Measurements from ENCODE around the gene CHL1.

Gene CHL1

GRCh38 chr3:385151-385550 is 188.6 kb downstream of the CHL1 start:
- no peak for DNase-seq
- no peak for TF ChIP-seq CTCF (IDR thresholded peaks at IDR 0.05)
- no peak overlapping the region for H3K4me3 ChIP-seq
- no peaks in the 10 kb centered on the region for H3K27me3 ChIP-seq
- no peaks in the 10 kb centered on the region for H3K36me3 ChIP-seq
- H3K27ac ChIP-seq: no peak overlapping the region
- H3K9me3 ChIP-seq: no peaks in the 10 kb centered on the region
- intact Hi-C loops (cut with DNase I; ENCODE audit: low total_unique reads): no loop called here
- no peaks in the 10 kb centered on the region for H3K4me1 ChIP-seq

DNA sequence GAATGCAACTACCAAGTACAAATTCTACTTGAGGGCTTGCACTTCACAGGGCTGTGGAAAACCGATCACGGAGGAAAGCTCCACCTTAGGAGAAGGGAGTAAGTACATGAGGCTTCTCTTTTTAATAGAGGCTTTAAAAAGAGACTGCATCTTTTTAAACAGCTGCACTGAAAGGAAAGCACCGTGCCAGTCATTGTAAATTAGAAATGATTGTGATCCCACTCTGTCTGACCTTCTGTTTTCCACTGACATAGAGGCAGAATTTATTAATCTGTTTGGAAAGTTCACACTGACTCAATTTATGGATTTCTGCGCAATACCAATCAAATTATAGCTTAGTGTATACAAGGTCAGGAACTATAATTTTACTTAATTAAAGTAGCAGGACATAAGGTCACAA is 198.2 kb downstream of the CHL1 start:
- DNase-seq: no peak
- intact Hi-C loops (cut with DNase I; ENCODE audit: low total_unique reads): no loop called here
- no peaks in the 10 kb centered on the region for H3K36me3 ChIP-seq
- H3K27ac ChIP-seq: no peak overlapping the region
- no peak overlapping the region for H3K4me3 ChIP-seq
- no peak for TF ChIP-seq CTCF (IDR thresholded peaks at IDR 0.05)
- H3K9me3 ChIP-seq: no peaks in the 10 kb centered on the region
- no peaks in the 10 kb centered on the region for H3K4me1 ChIP-seq
- H3K27me3 ChIP-seq: no peaks in the 10 kb centered on the region

DNA sequence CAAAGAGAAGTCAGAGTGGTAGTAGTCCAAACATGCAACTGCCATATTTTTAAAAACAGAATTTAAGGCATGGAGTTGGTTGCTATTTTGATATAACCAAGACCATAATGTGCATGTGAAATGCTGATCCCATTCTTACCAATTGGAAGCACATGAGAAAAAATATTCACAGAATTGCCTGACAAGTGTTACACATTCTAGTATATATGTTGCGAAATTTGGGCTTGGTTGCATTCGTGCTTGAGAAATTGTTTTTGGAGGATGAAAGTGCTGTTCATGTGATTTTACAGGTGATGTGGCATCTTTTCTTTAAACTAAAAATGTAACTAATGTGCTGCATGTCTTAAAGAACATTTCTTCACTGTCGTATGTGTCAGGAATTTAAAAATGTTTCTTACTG is 199.7 kb downstream of the CHL1 start:
- intact Hi-C loops (cut with DNase I; ENCODE audit: low total_unique reads): no loop called here
- Histone ChIP-seq H3K4me1 (no peaks in the 10 kb centered on the region), H3K4me3 (no peak overlapping the region), H3K36me3 (no peaks in the 10 kb centered on the region), H3K27me3 (no peaks in the 10 kb centered on the region), H3K9me3 (no peaks in the 10 kb centered on the region), H3K27ac (no peak overlapping the region)
- no peak for DNase-seq
- no peak for TF ChIP-seq CTCF (IDR thresholded peaks at IDR 0.05)

- intact Hi-C loops (cut with DNase I; ENCODE audit: low total_unique reads): no loop called here
- no peak for TF ChIP-seq CTCF (IDR thresholded peaks at IDR 0.05)
Observed at GRCh38 chr3:399647-400046, 203.1 kb downstream of the CHL1 start.

GRCh38 chr3:403826-404225 is 207.3 kb downstream of the CHL1 start:
- H3K4me1 ChIP-seq: no peaks in the 10 kb centered on the region
- H3K4me3 ChIP-seq: no peak overlapping the region
- no peak for TF ChIP-seq CTCF (IDR thresholded peaks at IDR 0.05)
- no peaks in the 10 kb centered on the region for H3K36me3 ChIP-seq
- no peaks in the 10 kb centered on the region for H3K27me3 ChIP-seq
- H3K9me3 ChIP-seq: no peaks in the 10 kb centered on the region
- intact Hi-C loops (cut with DNase I; ENCODE audit: low total_unique reads): no loop called here
- DNase-seq: no peak
- no peak overlapping the region for H3K27ac ChIP-seq

More at GRCh38 chr3:399647-400046, 203.1 kb downstream of the CHL1 start:
- H3K36me3 ChIP-seq: no peaks in the 10 kb centered on the region
- no peaks in the 10 kb centered on the region for H3K4me1 ChIP-seq
- no peaks in the 10 kb centered on the region for H3K27me3 ChIP-seq
- H3K9me3 ChIP-seq: no peaks in the 10 kb centered on the region
- H3K27ac ChIP-seq: no peak overlapping the region
- H3K4me3 ChIP-seq: no peak overlapping the region
- DNase-seq: no peak

DNA sequence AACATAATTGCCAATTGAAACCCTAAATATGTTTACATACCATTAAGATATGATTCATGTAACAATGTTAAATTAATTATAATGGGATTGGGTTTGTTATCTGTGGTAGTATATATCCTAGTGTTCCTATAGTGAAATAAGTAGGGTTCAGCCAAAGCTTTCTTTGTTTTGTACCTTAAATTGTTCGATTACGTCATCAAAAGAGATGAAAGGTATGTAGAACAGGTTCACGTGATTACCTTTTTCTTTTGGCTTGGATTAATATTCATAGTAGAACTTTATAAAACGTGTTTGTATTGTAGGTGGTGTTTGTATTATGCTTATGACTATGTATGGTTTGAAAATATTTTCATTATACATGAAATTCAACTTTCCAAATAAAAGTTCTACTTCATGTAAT is 212.4 kb downstream of the CHL1 start:
- no peak for TF ChIP-seq CTCF (IDR thresholded peaks at IDR 0.05)

More for the DNA sequence above, 212.4 kb downstream of the CHL1 start:
- H3K4me1 ChIP-seq: no peaks in the 10 kb centered on the region
- no peak overlapping the region for H3K4me3 ChIP-seq
- intact Hi-C loops (cut with DNase I; ENCODE audit: low total_unique reads): no loop called here
- H3K9me3 ChIP-seq: no peaks in the 10 kb centered on the region
- no peaks in the 10 kb centered on the region for H3K36me3 ChIP-seq
- no peaks in the 10 kb centered on the region for H3K27me3 ChIP-seq
- H3K27ac ChIP-seq: no peak overlapping the region
- DNase-seq: no peak
